Stimulated activated naive CD8-positive, alpha-beta T cell treated with anti-CD3 and anti-CD28 coated beads, Interleukin-15, Interleukin-2, amounts not matched to agents 100 U/mL and 50 U/mL, for 24 hours (primary cell): Measurements from ENCODE around the gene DLG4.

ENCODE experiments used
- ATAC-seq: fragments of 150-1000 bp; cut with Tn5 transposase; one replicate; pipeline ENCODE4 v1.10.0; 2021
- DNase-seq: peaks from one replicate; pipeline ENCODE4 v3.0.0; 2021

DLG4 gene

DNA sequence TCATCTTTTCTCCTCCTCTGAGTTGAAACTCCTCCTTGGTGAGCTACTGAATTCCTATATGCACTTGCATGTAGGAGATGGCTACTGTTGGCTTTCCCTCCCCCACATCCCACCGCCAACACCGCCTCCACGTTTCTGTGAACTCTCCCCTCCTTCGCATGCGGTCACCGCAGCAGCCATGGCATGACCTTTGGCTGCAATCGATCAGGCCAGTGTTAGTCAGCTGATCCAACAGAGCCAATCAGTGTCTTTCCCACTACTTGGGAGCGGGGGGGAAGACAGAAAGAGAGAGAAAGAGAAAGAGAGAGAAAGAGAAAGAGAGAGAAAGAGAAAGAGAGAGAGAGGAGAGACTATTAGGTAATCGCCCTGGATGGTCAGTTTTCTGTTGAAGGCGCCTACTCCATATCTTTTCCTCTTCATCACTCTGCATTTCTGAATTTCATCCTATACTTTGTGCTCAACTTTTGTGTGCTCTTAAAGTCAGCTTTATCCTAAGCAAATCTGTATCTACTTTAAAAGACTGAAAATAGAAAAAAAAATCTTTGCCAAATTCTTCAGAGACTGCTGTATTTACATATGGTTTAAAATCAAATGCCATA is 63.2 kb downstream of the DLG4 start:
- no peak for ATAC-seq
- no peak for DNase-seq

DNA sequence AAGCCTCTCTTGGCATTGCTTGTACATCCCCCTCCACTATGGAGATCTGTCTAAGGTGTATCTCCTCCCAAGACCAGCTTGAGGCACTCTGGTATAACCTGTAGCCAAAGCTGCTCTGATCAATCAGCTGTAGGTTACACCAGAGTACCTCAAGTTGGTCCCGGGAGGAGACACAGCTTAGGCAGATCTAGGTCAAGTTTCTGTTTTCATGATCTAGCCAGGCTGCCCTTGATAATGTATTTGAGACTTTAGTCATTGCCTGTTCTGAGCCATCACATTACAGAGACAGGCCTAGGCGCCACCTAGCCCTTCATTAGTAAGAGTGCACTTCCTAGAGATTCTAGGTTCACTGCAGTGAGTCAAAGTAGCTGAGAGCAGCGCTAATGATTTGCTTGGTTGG is 71.9 kb downstream of the DLG4 start:
- no peak for ATAC-seq
- no peak for DNase-seq

DNA sequence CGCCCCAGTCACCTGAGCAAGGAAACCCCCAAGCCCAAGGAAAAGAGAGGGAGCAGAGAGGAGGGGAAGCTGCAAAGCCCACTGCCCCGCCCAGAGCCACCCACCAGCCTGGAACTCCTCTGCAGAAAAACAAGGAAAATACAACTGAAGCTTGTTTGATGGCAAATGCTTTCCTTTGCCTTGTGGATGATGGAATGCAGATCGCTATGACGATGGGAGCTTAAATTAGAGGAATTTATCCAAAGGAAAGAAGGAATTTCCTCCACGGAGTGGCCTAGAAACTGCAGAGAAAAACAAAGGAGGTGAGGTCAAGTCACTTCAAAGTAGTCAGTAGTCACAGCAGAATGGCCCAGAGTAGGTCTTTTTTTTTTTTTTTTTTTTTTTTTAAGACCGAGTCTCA is 73.5 kb downstream of the DLG4 start:
- ATAC-seq (no peak), DNase-seq (no peak)

DNA sequence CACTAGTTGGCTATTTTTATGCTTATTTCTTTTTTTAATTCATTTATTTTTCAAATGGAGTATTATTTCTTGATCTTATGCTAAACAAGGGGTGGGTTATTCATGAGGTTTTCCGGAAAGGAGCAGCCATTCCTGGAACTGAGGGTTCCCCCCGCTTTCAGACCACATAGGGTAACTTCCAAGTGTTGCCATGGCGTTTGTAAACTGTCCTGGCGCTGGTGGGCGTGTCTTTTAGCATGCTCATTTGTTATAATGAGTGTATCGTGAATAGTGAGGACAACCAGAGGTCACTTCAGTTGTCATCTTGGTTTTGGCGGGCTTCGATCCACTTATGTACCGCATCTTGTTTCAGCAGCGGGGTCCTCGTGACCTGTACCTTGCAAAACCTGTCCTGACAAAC is 75.4 kb downstream of the DLG4 start:
- no peak for ATAC-seq
- DNase-seq: no peak

DNA sequence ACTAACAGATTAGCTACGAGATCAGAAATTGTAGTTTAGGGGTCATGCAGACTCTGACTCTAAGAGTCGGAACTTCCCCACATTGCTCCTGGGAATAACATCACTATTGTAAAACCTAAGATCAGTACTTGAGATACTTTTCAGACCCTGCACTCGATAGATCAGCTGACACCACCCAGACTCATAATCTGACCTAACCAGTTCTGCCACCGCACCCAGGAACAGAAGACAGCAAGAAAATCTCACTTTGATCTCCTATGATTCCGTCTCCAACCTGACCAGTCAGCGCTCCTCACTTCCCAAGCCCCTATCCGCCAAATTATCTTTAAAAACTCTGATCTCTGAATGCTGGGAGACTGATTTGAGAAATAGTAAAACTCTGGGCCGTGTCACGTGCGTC is 77.8 kb downstream of the DLG4 start:
- DNase-seq: no peak
- no peak for ATAC-seq

DNA sequence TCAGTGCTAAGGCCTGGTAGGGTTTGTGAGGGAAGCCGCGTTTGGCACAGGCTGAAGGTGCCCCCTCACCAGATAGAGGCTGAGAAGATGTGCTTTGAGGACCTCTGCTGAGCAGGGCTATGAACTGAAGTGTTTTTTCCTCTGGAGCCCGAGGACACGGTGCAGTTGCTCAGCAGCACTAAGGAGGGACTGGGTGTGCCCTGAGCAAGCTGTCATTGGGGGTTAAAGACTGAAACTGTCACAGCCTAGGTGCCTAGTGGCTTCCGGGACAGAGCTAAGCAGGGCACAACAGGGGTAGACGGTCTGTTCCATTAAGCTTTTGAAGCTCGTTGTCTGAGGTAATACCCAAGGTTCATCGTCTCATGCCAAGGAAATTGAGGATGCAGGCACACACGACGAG is 80.2 kb downstream of the DLG4 start:
- ATAC-seq (no peak), DNase-seq (no peak)

DNA sequence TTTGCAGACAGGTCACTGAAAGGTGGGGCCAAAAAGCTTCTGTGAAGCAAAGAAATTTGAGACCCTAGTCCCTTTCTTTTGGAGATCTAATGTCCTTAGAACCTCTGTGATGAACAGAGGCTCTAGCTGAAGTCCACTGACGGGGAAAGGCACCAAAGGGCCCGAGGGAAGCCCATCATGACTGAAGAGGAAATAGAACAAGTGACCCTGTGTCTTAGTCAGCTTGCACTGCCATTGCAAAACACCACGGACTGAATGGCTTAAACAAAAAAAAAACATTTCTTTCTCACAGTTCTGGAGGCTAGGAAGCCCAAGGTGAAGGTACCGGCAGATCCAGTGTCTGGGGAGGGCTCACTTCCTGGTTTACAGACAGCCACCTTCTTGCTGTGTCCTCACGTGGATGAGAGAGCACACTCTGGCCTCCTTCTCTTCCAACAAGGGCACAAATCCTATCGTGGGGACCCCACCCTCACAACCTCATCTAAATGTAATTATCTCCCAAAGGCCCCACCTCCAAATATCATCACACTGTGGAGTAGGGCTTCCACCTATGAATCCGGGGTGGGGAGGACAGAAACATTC is 80.7 kb downstream of the DLG4 start:
- ATAC-seq: no peak
- DNase-seq: no peak

DNA sequence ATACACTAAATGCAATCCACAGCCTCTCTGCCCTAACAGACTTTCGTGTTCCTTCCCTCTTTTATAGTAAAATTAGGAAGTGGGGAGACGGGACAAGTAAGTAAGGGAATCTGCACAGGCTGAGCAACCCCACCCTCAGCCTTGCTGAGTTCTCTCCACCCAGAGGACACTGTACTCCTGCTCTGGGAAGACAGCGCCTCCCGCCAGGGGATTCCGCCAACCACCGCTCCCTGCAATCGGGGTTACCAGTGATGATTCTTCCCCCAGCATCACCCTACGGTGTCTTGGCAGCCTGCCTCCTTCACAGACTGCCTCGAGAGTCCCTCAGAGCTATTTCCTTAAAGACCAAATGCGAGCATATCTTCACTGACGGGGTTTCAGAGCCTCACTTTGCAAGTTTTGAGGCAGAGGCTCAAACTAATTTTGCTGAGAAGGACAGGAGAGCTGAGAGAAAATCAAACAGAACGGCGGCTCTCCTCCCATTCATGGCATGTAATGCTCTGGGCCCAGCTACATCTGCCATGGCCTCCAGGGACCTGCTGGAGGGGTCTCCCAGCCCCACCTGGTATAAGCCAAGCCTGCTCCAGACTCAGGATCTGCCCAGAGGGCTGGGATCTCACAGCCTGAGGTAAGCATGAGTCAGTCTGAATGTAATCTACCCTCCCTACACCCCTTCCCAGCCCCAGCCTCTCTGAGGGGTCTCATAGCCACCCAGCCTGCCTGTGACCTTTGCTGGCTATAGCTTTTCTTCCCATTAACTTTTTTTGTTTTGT is 82.3 kb downstream of the DLG4 start:
- ATAC-seq: no peak
- DNase-seq: no peak
